Fibroblast of lung (primary cell): ENCODE measurements around the gene RPL9. TPM values are rescaled to one million over a fixed set of nuclear protein-coding genes. Genes with fewer than 3 reads are reported as not detected.

Experiments
- DNase-seq, 2 donors: peaks; one replicate each; pipeline versions ENCODE4 v3.0.0 to v3.0.0-alpha.2; 2010; ENCODE audit warnings: low read depth in 2 of 2
- H2AFZ ChIP-seq: 2 replicates; pipeline ENCODE4 v1.5.1; 2012; ENCODE audit warnings: low read length, control low read depth, inconsistent platforms
- H3K27ac ChIP-seq: 2 replicates; pipeline ENCODE4 v1.5.1; 2011; ENCODE audit warnings: low read length, control low read depth; ENCODE audit not compliant: insufficient read depth
- H3K27me3 ChIP-seq: 2 replicates; pipeline ENCODE4 v1.5.1; 2011; ENCODE audit warnings: mild to moderate bottlenecking, low read length; ENCODE audit not compliant: control insufficient read depth, insufficient read depth
- H3K36me3 ChIP-seq: 2 replicates; pipeline ENCODE4 v1.5.1; 2011; ENCODE audit warnings: low read length; ENCODE audit not compliant: control insufficient read depth, insufficient read depth
- H3K4me1 ChIP-seq: 2 replicates; pipeline ENCODE4 v1.5.1; 2011; ENCODE audit warnings: low read length; ENCODE audit not compliant: control insufficient read depth, insufficient read depth; ENCODE audit errors: extremely low read depth
- H3K4me2 ChIP-seq: 2 replicates; pipeline ENCODE4 v1.5.1; 2011; ENCODE audit warnings: low read length, control low read depth; ENCODE audit not compliant: insufficient read depth; ENCODE audit errors: extremely low read depth
- H3K4me3 ChIP-seq, 4 experiments: fragments of 200-600 bp in 1 of 4; sonication (generic) in 1 of 4; replicated peaks in 1 of 4; 2 replicates each; pipeline ENCODE4 v1.5.1; 2011 to 2016; ENCODE audit warnings: low read length in 4 of 4, low read depth in 3 of 4, mild to moderate bottlenecking in 3 of 4, control low read depth in 2 of 4, inconsistent platforms in 1 of 4, mixed read lengths in 1 of 4; ENCODE audit not compliant: insufficient read depth in 1 of 4; ENCODE audit errors: control extremely low read depth in 1 of 4
- H3K79me2 ChIP-seq: 2 replicates; pipeline ENCODE4 v1.5.1; 2012; ENCODE audit warnings: mild to moderate bottlenecking, low read length, inconsistent platforms; ENCODE audit not compliant: control insufficient read depth, insufficient read depth
- H3K9ac ChIP-seq: 2 replicates; pipeline ENCODE4 v1.5.1; 2011; ENCODE audit warnings: mild to moderate bottlenecking, low read length, control low read depth; ENCODE audit not compliant: insufficient read depth
- H3K9me3 ChIP-seq: 2 replicates; pipeline ENCODE4 v1.5.1; 2012; ENCODE audit warnings: low read depth, low read length; ENCODE audit not compliant: control insufficient read depth, insufficient read depth
- H4K20me1 ChIP-seq: 2 replicates; pipeline ENCODE4 v1.5.1; 2011; ENCODE audit warnings: low read length; ENCODE audit not compliant: control insufficient read depth, insufficient read depth; ENCODE audit errors: extremely low read depth
- EZH2 ChIP-seq: IDR thresholded peaks from 2 replicates; pipeline ENCODE4 v1.5.1; 2012; ENCODE audit warnings: low read length, control low read depth, mild to moderate bottlenecking; ENCODE audit errors: missing control alignments
- polyA plus RNA-seq, 2 donors: library from polyadenylated mRNA; depleted of rRNA in 1 of 2; stranded (reverse) in 1 of 2; unstranded in 1 of 2; fragments of >200 nt; gene quantifications; 2 replicates each; pipeline ENCODE4 v1.2.1, GENCODE V29; 2011 to 2012; ENCODE audit warnings: missing spikeins in 1 of 2
- total RNA-seq: library from RNA; depleted of rRNA; stranded (reverse); fragments of >200 nt; gene quantifications from 2 replicates; pipeline ENCODE4 v1.2.1, GENCODE V29; 2014
- TF ChIP-seq, protein P1 (sequence below), 2 donors: IDR thresholded peaks in 1 of 2; conservative IDR thresholded peaks in 1 of 2; 1 replicate in 1 of 2; 2 replicates in 1 of 2; pipeline ENCODE4 v1.5.1; 2011 to 2012; ENCODE audit warnings: low read length in 2 of 2, control low read depth in 1 of 2, inconsistent platforms in 1 of 2, low read depth in 1 of 2, mild to moderate bottlenecking in 1 of 2

The RPL9 gene
- total and polyA plus RNA-seq, 2 donors (not counting 1 experiment from before 2014, with no cell fraction given): 1,426 to 2,253 TPM

DNA sequence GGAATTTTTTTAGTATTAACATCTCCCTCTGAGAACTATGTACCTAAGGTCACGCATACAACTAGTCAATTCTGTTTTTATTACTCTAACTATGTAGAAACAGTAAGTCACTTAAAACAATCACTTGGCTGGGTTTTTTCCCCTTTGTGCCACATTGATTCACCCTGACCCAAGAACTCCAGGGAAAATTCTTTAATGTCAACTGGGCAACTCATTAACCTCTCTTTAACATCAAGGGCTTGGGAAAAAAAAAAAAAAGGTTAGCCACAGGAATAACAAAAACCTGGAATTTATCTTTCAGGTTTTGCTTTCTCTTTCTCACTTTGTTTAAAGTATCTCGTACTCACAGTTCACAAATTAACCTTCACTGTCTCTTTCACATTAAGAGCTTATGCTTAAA lies 8.1 kb downstream of the RPL9 start:
- peaks cover 8% of the 10 kb centered on the region for H3K36me3 ChIP-seq
- TF ChIP-seq EZH2: no peak
- TF ChIP-seq, protein P1, sequence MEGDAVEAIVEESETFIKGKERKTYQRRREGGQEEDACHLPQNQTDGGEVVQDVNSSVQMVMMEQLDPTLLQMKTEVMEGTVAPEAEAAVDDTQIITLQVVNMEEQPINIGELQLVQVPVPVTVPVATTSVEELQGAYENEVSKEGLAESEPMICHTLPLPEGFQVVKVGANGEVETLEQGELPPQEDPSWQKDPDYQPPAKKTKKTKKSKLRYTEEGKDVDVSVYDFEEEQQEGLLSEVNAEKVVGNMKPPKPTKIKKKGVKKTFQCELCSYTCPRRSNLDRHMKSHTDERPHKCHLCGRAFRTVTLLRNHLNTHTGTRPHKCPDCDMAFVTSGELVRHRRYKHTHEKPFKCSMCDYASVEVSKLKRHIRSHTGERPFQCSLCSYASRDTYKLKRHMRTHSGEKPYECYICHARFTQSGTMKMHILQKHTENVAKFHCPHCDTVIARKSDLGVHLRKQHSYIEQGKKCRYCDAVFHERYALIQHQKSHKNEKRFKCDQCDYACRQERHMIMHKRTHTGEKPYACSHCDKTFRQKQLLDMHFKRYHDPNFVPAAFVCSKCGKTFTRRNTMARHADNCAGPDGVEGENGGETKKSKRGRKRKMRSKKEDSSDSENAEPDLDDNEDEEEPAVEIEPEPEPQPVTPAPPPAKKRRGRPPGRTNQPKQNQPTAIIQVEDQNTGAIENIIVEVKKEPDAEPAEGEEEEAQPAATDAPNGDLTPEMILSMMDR (conservative IDR thresholded peaks at IDR 0.05 in 1 of 2, IDR thresholded peaks at IDR 0.05 in 1 of 2; ENCODE audit: low read depth in 1 of 2, low read length in 2 of 2): no peak
- no peak overlapping the region for H2AFZ ChIP-seq
- no peaks in the 10 kb centered on the region for H3K27me3 ChIP-seq
- peaks cover 5% of the 10 kb centered on the region for H3K4me1 ChIP-seq
- H3K9ac ChIP-seq: no peak overlapping the region
- no peak overlapping the region for H3K4me3 ChIP-seq
- no peak overlapping the region for H3K27ac ChIP-seq
- no peak overlapping the region for H3K4me2 ChIP-seq
- H4K20me1 ChIP-seq: no peaks in the 10 kb centered on the region
- H3K79me2 ChIP-seq: peaks cover 6% of the 10 kb centered on the region
- no peak for DNase-seq
- no peaks in the 10 kb centered on the region for H3K9me3 ChIP-seq

DNA sequence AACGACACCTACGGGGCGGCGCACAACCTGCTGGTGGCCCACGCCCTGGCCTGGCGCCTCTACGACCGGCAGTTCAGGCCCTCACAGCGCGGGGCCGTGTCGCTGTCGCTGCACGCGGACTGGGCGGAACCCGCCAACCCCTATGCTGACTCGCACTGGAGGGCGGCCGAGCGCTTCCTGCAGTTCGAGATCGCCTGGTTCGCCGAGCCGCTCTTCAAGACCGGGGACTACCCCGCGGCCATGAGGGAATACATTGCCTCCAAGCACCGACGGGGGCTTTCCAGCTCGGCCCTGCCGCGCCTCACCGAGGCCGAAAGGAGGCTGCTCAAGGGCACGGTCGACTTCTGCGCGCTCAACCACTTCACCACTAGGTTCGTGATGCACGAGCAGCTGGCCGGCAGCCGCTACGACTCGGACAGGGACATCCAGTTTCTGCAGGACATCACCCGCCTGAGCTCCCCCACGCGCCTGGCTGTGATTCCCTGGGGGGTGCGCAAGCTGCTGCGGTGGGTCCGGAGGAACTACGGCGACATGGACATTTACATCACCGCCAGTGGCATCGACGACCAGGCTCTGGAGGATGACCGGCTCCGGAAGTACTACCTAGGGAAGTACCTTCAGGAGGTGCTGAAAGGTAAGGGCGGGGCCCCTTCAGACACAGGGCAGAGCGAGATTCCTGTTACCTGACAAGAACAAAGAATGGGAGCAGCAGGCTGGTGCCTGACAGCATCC lies 11.7 kb downstream of the RPL9 start:
- peak; percentile 59 to 60 for DNase-seq
- H3K27me3 ChIP-seq: no peaks in the 10 kb centered on the region
- H4K20me1 ChIP-seq: no peaks in the 10 kb centered on the region
- peak overlapping the region; percentile 50 for H2AFZ ChIP-seq
- peaks cover 5% of the 10 kb centered on the region for H3K4me1 ChIP-seq
- H3K27ac ChIP-seq: no peak overlapping the region
- TF ChIP-seq EZH2: no peak
- TF ChIP-seq, protein P1 (conservative IDR thresholded peaks at IDR 0.05 in 1 of 2, IDR thresholded peaks at IDR 0.05 in 1 of 2; ENCODE audit: low read depth in 1 of 2, low read length in 2 of 2): peak; percentile 9 to 42
- H3K4me2 ChIP-seq: peak overlapping the region; percentile 61
- H3K4me3 ChIP-seq: peak overlapping the region in 3 of 4 experiments; percentile 27 to 49 (median 44)
- peak overlapping the region; percentile 8 for H3K9ac ChIP-seq
- H3K79me2 ChIP-seq: no peaks in the 10 kb centered on the region
- peaks cover 3% of the 10 kb centered on the region for H3K36me3 ChIP-seq
- no peaks in the 10 kb centered on the region for H3K9me3 ChIP-seq

DNA sequence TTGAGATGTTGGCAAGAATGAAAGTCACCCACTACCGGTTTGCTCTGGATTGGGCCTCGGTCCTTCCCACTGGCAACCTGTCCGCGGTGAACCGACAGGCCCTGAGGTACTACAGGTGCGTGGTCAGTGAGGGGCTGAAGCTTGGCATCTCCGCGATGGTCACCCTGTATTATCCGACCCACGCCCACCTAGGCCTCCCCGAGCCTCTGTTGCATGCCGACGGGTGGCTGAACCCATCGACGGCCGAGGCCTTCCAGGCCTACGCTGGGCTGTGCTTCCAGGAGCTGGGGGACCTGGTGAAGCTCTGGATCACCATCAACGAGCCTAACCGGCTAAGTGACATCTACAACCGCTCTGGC lies 12.3 kb downstream of the RPL9 start:
- H3K36me3 ChIP-seq: no peaks in the 10 kb centered on the region
- H3K27me3 ChIP-seq: no peaks in the 10 kb centered on the region
- H4K20me1 ChIP-seq: no peaks in the 10 kb centered on the region
- H3K27ac ChIP-seq: no peak overlapping the region
- TF ChIP-seq, protein P1 (conservative IDR thresholded peaks at IDR 0.05 in 1 of 2, IDR thresholded peaks at IDR 0.05 in 1 of 2; ENCODE audit: low read depth in 1 of 2, low read length in 2 of 2): no peak
- no peak for TF ChIP-seq EZH2
- peak overlapping the region; percentile 50 for H2AFZ ChIP-seq
- H3K9ac ChIP-seq: no peak overlapping the region
- no peak overlapping the region for H3K4me2 ChIP-seq
- H3K79me2 ChIP-seq: no peaks in the 10 kb centered on the region
- H3K4me1 ChIP-seq: peaks cover 5% of the 10 kb centered on the region
- H3K4me3 ChIP-seq: no peak overlapping the region
- DNase-seq: no peak
- no peaks in the 10 kb centered on the region for H3K9me3 ChIP-seq
